Globus pallidus (tissue), 1 donor: ENCODE results near the gene LYPD6B.

Experiments used
- DNase-seq: peaks from one replicate; pipeline ENCODE4 v3.0.0-alpha.2; 2015; ENCODE audit warnings: low spot score

LYPD6B gene

DNA sequence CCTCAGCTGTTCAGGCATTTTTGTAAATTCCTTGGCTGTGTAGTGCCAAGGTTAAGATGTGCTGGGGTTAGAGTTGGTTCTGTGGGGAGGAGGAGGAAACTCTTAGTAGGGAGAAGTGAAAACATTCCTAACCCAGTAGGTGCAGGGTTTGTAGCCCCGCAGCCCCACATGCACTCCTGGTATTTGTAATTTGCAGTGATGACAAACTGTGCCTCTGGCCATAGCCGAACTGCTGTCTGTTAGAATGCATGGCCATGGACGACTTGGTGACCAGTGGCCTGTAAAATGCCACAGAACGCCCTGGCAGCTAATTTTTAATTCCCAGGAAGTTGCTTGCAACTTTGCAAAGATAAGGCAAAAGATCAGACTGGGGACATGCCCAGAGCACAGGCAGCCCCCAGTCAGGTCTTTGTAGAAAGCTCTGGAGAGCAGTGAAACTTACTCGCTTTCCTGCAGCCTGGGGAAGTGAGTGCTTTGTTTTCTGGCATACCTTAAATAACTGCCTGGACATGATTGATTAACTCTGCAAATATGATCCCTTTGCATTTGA, 38.4 kb downstream of the LYPD6B start:
- DNase-seq: no peak

DNA sequence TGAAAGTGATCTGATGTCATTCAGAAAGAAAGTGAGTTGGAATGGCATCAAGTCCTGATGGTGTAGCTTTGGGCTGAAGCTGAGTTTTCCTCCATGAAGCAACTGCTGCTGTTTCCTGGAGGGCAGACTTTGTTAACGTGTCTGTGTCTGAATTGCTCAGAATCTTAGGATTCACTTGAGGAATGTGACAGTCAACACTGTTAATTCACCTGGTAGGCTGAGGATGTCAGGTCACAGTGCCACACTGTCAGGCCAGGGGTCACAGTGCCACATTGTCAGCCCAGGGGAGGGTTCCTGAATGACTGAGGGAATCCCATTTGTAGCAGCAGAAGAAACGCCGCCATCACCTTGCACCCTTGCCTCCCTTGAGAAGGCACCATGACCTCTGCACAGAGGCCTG, 39.4 kb downstream of the LYPD6B start:
- DNase-seq: no peak

- DNase-seq: no peak
These were observed 41.6 kb downstream of the LYPD6B start for GRCh38 chr2:149080099-149080498.

DNA sequence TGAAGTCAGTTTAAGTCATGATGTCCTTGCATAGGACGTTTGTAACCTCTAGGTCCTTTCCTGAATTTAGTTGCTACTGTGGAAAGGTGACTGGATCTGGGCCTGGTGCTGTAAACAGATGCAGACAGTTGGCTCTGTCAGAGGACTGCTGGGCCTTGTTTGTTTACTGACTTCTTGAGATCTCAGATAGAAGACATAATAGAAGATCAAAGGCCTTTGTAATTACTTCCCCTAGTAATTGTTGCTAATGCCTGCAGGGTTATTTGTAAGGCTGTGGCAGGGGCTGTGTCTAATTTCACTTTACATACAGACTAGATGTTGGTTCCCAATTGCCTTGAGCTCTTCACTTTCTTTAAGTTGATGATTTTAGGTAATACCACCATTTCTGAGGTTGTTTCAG, 42.5 kb downstream of the LYPD6B start:
- no peak for DNase-seq

GRCh38 chr2:149082079-149082478, 43.6 kb downstream of the LYPD6B start:
- DNase-seq: no peak

DNA sequence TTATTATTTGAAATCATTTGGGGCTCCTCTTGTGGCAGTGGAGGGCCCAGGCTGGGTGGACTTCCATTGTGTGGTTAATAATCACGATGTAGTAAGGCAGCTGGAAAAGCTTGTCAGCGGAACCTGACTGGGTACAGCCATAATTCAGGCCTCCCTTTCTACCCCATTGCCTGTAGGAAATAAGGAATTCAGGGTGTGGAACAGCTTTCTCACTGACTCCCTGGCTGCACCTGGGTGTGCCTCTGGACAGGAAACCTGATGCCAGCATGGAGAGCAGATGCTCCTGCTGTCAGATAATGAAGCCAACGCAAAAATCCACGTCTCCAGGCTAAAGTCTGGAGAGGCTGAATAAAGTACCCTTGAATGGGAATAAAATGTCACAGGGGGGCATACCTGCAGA, 44.2 kb downstream of the LYPD6B start:
- no peak for DNase-seq

DNA sequence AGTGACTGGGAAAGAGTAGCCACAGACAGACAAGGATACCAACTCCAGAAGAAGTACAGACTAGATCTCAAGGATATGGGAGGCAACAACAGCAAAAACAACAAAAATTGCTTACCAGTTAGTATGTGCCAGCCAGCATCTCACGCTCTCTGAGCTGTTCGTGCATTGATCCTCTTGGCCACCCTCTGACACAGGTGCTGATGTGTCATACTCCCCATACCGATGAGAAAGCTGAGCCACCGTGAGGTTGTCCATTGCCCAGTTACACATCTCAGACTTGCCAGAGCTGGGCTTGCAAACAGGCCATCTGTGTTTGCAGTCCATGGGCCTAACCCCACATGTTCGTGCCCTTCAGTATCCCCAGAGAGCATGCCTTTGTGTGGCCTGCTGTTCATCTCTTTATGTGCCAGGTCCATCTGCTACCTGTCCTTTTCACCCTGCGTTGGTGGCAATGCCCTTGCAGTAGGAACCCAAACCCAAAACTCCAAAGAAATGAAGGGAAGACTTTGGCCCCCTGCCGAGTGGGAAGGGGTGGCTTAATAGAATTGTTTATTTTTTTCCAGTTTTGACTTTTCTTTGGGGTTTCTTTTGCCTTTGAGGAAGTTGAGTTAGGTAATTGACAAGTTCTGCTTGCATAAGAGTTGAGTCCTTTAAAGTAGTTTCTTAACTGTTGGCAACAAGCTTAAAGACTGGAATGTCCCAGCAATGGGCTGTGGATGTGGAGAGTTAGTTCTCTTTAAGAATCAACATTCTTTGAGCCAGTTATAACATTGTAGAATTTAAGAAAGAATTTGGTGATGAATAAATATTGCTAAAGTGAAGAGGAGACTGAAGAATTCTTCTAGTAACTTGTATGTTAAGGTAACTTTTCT, 46.7 kb downstream of the LYPD6B start:
- DNase-seq: no peak

- no peak for DNase-seq
These were observed 49.3 kb downstream of the LYPD6B start for GRCh38 chr2:149087751-149088150.

DNA sequence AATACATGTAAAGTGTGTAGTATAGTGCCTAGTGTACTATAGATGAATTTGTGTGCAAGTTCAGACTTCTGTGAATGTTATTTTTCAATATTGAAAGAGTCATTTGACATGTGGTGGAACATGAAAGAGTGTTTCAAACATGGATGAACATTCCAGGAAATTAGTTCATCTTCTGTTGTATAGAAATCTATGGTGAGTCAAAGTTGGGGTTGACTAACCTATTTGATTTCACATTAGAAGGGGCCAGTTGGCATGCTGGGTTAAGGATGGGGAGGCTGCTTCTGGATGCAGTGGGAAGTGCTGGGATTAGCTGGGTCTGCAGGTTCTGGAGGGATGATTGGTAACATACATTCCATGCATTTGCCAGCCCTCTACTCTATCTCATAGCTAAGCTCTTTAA, 50.6 kb downstream of the LYPD6B start:
- no peak for DNase-seq

DNA sequence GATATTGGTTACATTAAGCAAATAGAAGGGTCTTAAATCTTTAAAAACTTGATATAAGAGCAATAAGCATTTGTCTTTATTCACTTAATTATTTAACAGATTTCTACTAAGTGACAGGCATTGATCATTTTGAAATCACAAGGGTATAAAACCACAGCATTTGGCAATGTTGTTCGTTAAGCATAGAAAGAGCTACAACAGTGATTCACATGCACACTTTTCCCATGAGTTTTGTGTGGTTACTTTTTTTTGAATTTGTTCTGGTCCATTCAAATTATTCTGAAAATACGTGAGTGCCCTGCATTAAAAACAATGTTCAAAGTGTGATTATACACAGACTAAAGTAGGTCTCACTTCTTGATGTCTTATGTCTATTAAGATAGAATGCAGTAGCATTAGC, 52.2 kb downstream of the LYPD6B start:
- DNase-seq: no peak

DNA sequence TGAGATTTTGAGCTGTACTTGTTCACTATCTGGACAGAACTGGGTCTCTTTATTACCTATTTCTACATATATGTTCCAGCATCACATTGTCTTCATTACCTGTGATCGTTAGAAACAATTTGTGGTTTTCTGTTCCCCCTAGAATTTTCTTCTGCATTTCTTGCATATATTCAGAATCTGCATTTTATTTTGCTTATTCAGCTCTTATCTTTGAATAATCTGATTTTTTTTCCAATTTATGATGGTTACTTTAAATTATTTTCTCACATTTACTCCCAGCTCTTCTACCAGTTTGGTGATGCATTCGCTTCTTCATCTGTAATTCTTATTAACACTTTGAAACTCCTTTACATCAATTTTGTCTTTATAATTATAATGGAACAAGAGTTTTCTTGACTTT, 55.1 kb downstream of the LYPD6B start:
- DNase-seq: no peak

- no peak for DNase-seq
These were observed 55.9 kb downstream of the LYPD6B start for GRCh38 chr2:149094217-149095015.

- no peak for DNase-seq
These were observed 60.2 kb downstream of the LYPD6B start for GRCh38 chr2:149098701-149099100.

- no peak for DNase-seq
These were observed 60.8 kb downstream of the LYPD6B start for GRCh38 chr2:149099298-149099697.

GRCh38 chr2:149100739-149101699, 62.5 kb downstream of the LYPD6B start:
- no peak for DNase-seq

DNA sequence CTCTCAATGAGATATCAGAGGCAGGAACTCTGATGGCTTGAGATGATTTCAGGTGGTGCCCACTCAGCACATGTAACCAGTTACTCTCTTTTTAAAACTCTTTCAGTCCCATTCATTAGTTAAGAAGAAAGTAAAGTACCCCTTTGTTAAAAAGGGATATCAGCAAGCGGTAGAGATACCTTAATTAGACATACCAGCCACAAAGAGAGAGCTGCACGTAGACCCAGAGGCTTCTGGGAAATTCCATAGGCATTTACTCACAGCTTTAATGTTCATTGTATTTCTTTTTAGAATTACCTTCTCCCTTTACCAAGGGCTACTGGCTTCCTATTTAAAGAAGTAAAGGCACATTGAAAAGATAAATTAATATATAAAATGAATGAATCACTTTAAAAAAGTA, 63.3 kb downstream of the LYPD6B start:
- DNase-seq: no peak

DNA sequence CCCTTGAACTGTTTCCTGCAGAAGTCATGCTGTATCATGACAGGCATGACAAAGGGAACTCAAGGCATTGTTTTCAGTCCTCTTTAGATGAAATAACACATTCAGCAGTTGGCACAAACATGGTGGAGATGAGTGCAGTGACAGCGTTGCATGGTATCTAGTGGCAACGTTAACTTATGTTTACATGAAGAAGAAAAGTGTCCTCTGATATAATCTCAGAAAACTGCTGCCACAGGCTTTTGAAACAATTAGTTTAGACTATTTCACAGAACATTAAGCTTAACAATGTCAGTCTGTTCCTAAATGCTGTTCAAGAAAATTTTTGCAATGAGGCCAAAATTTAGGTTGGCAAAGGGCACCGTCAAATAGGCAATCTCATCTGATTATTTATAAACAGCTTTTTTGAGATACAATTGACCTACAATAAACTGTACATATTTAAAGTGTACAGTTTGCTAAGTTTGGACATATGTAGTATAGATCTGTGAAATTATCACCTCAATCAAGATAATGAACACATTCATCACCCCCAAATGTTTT, 64.7 kb downstream of the LYPD6B start:
- no peak for DNase-seq

- no peak for DNase-seq
These were observed 65.7 kb downstream of the LYPD6B start for GRCh38 chr2:149104221-149104620.

DNA sequence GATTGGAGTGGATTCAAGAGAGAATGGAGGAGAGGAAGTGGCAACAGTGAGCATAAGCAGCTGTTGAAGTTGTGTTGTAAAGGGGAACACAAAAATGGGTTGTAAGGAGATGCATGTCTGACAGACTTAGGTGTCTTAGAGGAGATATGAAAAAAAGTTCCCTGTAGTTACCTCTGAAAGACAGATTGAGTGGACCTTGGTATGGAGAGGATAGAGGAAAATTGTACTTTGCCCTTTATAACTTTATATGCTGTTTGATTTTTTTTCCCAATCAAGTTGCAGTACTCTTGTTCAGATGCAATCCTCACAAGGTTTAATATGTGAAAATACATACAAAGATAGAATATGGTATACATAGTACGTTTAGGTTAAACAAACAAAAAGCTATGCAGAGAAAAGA, 73.6 kb downstream of the LYPD6B start:
- no peak for DNase-seq

DNA sequence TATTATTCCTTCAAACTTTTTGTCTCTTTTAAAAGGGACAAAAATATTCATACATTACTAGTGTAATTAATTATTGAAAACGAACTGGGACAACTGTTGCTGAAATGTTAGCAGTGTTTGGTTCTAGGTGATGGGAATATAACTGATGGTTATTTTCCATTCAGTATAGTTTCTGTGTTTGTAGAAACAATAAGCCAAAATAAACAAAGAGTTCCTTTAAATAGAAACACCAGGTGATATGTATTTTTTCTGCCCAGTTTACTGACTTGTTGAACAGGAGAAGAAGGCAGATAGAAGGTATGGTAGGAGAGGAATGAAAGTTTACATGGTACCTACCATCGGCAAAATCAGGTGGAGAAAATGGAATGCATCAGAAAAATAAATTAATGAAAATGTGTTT, 74.2 kb downstream of the LYPD6B start:
- DNase-seq: no peak

DNA sequence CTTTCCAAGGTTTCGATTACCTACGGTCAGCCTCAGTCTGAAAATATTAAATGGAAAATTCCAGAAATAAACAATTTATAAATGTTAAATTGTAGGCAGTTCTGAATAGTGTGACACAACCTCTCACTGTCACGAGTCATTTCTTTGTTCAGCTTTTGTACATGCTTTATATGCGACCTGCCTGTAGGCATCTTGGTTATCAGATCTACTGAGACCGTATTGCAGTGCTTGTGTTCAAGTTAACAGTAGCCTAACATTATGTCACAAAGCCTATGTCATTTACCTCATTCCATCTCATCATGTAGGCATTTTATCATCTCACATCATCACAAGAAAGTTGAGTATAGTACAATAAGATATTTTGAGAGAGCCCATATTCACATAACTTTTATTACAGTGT, 77.3 kb downstream of the LYPD6B start:
- DNase-seq: no peak

DNA sequence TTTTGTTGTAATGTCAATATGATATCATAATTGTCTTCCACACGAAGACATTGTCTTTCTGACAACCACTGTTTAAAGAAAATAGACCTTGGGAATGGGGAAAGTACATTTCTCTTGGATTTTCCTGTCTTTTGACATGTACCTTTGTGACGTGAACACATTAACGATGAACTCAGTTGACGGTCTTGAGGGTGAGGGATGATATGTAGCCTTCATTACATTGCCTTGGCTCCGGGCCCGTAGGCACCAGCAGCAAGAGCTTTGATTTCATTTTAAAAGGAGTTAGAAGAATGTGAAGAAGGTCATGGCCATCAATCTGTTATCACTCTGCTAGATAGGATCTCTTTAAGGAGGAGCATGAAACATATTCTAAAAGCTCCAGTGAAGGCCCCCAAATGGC, 80.9 kb downstream of the LYPD6B start:
- DNase-seq: no peak
